ENCODE data around the gene TGFBR1.
A peak's percentile ranks its signal among the peaks of the same experiment; 100 is the strongest.

TGFBR1 gene

GRCh38 chr9:99104459-99105151, at the start of gene TGFBR1:
Gene TGFBR1 (plus strand): TSS chr9:99105113. CDS start chr9:99105206, 93 bp downstream.
- DNase-seq, result peak; percentile 86

GRCh38 chr9:99055384-99055783, 49.5 kb upstream of the TGFBR1 start:
- DNase-seq, result no peak

- no peak for DNase-seq
Measured at GRCh38 chr9:99056186-99056585, 48.7 kb upstream of the TGFBR1 start.

GRCh38 chr9:99056886-99057664, 47.8 kb upstream of the TGFBR1 start:
- no peak for DNase-seq

GRCh38 chr9:99057665-99058625, 47.0 kb upstream of the TGFBR1 start:
- no peak for DNase-seq

- no peak for DNase-seq
Measured at GRCh38 chr9:99058964-99059921, 45.7 kb upstream of the TGFBR1 start.

GRCh38 chr9:99060621-99061020, 44.3 kb upstream of the TGFBR1 start:
- no peak for DNase-seq

- DNase-seq, result no peak
Measured at GRCh38 chr9:99062549-99062948, 42.4 kb upstream of the TGFBR1 start.

- no peak for DNase-seq
Measured at GRCh38 chr9:99063522-99063921, 41.4 kb upstream of the TGFBR1 start.

- DNase-seq, result no peak
Measured at GRCh38 chr9:99066571-99066970, 38.3 kb upstream of the TGFBR1 start.

- DNase-seq, result no peak
Measured at GRCh38 chr9:99069075-99069474, 35.8 kb upstream of the TGFBR1 start.

- DNase-seq, result no peak
Measured at GRCh38 chr9:99069546-99069945, 35.4 kb upstream of the TGFBR1 start.

GRCh38 chr9:99070681-99071080, 34.2 kb upstream of the TGFBR1 start:
- DNase-seq, result no peak

GRCh38 chr9:99071313-99072039, 33.4 kb upstream of the TGFBR1 start:
- no peak for DNase-seq

GRCh38 chr9:99072040-99072394, 32.9 kb upstream of the TGFBR1 start:
- no peak for DNase-seq

GRCh38 chr9:99073347-99073746, 31.6 kb upstream of the TGFBR1 start:
- DNase-seq, result no peak

- DNase-seq, result no peak
Measured at GRCh38 chr9:99073985-99074901, 30.7 kb upstream of the TGFBR1 start.

- DNase-seq, result no peak
Measured at GRCh38 chr9:99074902-99075245, 30.0 kb upstream of the TGFBR1 start.

- no peak for DNase-seq
Measured at GRCh38 chr9:99075246-99075912, 29.5 kb upstream of the TGFBR1 start.

- no peak for DNase-seq
Measured at GRCh38 chr9:99076030-99076429, 28.9 kb upstream of the TGFBR1 start.
